ENCODE results near the gene NR1D2. TPM values are rescaled to one million over a fixed set of nuclear protein-coding genes. Genes with fewer than 3 reads are reported as not detected.

The NR1D2 gene
- total RNA-seq, 1 donor from 2014 or later: 31.3 TPM

GRCh38 chr3:23931597-23931996 is 13.5 kb upstream of the NR1D2 start:
- DNase-seq (ENCODE audit: low read depth in 2 of 2): no peak

DNA sequence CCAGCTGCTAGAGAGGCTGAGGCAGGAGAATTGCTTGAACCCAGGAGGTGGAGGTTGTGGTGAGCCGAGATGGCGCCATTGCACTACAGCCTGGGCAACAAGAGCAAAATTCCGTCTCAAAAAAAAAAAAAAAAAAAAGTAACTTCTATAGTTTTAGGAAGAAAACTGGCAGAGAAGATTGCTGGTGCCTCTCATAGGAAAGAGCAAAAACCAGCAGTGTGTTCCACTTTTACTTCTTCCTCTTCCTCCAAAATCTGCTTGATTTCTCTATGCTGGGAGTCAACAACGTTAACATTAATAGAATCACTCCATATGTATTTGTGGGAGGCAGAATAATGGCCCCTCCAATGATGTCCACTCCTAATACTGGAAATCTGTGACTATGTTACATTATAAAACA is 12.5 kb upstream of the NR1D2 start:
- DNase-seq (ENCODE audit: low read depth in 2 of 2): no peak

GRCh38 chr3:23934253-23934652 is 10.8 kb upstream of the NR1D2 start:
- no peak for DNase-seq (ENCODE audit: low read depth in 2 of 2)

- DNase-seq (ENCODE audit: low read depth in 2 of 2): peak in 1 of 2 donors; percentile 48
Observed at GRCh38 chr3:23937296-23937695, 7.8 kb upstream of the NR1D2 start.

DNA sequence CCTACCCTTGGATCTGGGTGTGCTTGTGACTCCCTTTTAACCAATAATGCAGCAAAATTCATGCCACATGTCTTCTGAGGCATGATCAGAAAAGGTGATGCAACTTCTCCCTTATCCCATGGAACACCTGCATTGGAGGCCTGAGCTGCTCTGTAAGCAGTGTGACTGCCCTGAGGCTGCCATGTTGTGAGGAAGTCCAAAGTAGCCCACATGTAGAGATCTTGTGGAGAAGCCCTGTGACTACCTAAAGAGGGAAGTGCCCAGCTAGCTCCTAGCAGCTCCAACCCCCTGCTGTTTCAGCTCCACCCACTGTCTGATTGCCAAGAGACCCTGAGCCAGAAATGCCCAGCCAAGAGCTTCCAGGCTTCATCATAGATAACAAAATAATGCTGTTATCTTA is 6.4 kb upstream of the NR1D2 start:
- DNase-seq (ENCODE audit: low read depth in 2 of 2): no peak

- DNase-seq (ENCODE audit: low read depth in 2 of 2): no peak
Observed at GRCh38 chr3:23940775-23941174, 4.3 kb upstream of the NR1D2 start.

DNA sequence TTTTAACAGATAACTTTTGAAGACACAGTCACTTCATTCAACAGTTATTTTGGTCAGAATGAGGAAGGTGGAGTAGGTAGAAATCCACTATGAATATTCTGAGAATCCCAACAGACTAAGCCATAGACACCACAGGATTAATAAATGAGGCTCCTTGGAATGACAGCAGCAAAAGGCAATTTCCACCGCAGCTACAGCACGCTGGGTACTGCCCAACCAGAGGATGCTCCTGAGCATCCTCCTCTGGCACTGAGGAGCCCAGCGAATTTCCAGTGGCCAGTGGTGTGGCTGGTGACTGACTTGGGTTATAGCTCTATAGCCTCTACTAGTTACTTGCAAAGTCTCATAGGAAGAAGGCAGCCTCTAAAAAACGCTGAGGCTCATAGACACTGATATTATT is 3.6 kb upstream of the NR1D2 start:
- no peak for DNase-seq (ENCODE audit: low read depth in 2 of 2)

GRCh38 chr3:23942546-23942945 is 2.5 kb upstream of the NR1D2 start:
- DNase-seq (ENCODE audit: low read depth in 2 of 2): no peak

GRCh38 chr3:23944007-23944783 is 891 bp upstream of the NR1D2 start:
- DNase-seq (ENCODE audit: low read depth in 2 of 2): peak in 1 of 2 donors; percentile 13

- no peak for DNase-seq (ENCODE audit: low read depth in 2 of 2)
Observed at GRCh38 chr3:23945663-23945912, 502 bp downstream of the NR1D2 start.

GRCh38 chr3:23945913-23946687 is 1.0 kb downstream of the NR1D2 start:
- DNase-seq (ENCODE audit: low read depth in 2 of 2): peak; percentile 98 to 99

DNA sequence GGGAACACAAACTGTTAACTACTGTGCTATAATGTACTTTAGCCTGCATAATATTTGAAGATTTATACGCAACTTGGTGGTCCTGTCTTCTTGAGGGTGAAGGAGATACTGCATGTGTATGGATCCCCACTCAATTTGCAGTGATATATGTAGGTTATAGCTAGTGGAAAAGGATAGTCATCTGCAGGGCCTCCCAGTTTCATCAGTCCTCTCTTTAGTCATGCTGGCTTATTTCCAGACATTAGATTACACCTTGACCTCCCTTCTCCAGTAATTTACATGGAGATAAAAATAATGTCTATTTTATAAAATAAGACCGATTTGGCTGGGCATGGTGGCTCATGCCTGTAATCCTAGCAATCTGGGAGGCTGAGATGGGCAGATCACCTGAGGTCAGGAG is 3.7 kb downstream of the NR1D2 start:
- DNase-seq (ENCODE audit: low read depth in 2 of 2): peak in 1 of 2 donors; percentile 32

DNA sequence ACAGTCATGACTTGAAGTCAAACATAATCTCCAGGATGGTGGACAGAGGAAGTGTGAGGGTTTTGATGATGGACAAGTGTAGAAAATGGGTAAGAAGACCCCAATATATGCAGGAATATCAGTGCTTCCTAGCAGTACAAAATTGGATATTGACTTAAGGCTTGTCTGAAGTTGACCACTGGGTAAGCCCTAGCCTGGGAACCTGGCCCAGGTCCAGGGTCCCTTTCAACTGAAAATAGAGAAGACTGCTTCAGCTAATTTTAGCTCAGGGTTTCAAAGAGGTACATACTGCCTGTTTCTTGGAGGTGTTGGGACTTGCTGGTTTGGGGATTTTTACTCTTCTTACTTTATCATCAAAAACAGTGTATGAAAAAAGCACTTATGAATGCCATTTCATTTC is 4.7 kb downstream of the NR1D2 start:
- peak in 1 of 2 donors; percentile 5 for DNase-seq (ENCODE audit: low read depth in 2 of 2)

- DNase-seq (ENCODE audit: low read depth in 2 of 2): peak in 1 of 2 donors; percentile 7
Observed at GRCh38 chr3:23950293-23950692, 5.2 kb downstream of the NR1D2 start.

- no peak for DNase-seq (ENCODE audit: low read depth in 2 of 2)
Observed at GRCh38 chr3:23952646-23953045, 7.6 kb downstream of the NR1D2 start.

DNA sequence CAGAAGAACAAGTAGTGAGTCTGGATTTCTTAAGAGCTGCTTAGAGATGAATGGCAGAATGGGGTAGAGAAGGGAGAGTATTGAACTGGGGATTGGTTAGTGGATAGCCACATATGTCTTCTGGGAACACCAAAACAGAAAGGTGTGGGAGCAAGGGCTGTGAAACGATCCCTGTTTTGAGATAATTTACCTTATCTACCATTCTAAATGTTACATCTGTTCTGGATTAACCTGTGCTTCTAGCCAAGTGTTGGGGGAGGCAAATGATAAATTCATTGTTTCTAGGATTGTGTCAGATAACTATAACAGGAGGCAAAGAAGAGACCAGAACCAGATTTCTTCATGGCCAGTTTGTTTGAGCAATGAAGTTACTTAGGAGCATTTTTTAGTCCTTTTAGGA is 8.4 kb downstream of the NR1D2 start:
- DNase-seq (ENCODE audit: low read depth in 2 of 2): no peak

GRCh38 chr3:23954144-23954543 is 9.1 kb downstream of the NR1D2 start:
- DNase-seq (ENCODE audit: low read depth in 2 of 2): no peak

DNA sequence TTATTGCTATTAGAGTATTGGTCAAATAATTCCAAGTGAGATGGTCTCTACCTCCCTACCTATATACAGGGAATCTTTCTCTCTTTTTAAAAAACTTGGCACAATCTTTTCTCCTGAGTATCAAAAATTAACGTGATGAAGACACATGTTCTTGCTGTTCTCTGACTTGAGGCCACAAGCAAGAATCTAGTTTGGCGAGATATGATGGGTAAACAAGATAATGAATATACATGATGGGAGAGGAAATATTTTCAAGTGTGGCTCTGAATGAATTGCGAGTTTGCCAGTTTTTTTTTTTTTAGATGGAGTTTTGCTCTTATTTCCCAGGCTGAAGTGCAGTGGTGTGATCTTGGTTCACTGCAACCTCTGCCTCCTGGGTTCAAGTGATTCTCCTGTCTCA is 11.6 kb downstream of the NR1D2 start:
- no peak for DNase-seq (ENCODE audit: low read depth in 2 of 2)

DNA sequence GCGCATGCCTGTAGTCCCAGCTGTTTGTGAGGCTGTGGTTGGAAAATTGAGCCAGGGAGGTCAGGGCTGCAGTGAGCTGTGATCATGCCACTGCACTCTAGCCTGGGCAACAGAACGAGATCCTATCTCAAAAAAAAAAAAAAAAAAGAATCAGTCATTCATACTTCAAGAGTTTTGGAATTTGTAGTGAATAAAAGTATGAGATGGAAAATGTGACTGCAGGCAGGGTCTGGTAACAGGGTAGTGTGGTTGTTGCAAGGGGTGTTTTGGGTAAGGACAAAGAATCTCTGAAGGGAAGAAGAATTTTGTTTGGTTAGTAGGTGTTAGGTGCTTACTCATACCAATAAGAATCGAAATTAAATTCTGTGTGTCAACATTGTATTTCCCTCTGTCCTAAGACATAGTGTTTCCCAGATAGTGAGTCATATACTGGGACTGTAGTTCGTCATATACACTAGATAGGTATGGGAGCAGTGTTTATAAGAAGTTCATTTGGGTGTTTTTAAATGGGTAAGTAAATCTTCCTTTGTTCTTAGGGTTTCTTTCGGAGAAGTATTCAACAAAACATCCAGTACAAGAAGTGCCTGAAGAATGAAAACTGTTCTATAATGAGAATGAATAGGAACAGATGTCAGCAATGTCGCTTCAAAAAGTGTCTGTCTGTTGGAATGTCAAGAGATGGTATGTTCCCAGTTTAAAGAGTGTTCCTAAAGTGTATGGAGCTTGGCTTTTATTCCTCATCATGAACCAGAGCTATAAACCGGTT is 14.2 kb downstream of the NR1D2 start:
- DNase-seq (ENCODE audit: low read depth in 2 of 2): peak; percentile 26 to 85

- no peak for DNase-seq (ENCODE audit: low read depth in 2 of 2)
Observed at GRCh38 chr3:23960649-23961048, 15.6 kb downstream of the NR1D2 start.

- DNase-seq (ENCODE audit: low read depth in 2 of 2): no peak
Observed at GRCh38 chr3:23961066-23961465, 16.0 kb downstream of the NR1D2 start.

DNA sequence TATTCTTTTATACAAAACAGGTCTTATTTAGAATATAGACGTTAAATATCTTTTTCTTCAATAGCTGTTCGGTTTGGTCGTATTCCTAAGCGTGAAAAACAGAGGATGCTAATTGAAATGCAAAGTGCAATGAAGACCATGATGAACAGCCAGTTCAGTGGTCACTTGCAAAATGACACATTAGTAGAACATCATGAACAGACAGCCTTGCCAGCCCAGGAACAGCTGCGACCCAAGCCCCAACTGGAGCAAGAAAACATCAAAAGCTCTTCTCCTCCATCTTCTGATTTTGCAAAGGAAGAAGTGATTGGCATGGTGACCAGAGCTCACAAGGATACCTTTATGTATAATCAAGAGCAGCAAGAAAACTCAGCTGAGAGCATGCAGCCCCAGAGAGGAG is 16.8 kb downstream of the NR1D2 start:
- DNase-seq (ENCODE audit: low read depth in 2 of 2): no peak
